Endothelial cell of umbilical vein (primary cell): ENCODE data around the gene TSPAN1. TPM values are rescaled to one million over a fixed set of nuclear protein-coding genes. Genes with fewer than 3 reads are reported as not detected.

Experiments
- BruUV-seq: library from RNA; stranded (reverse); fragments of 400-500 nt; replicated peaks from 2 replicates; lab custom pipeline; 2021; lab: Mats Ljungman, UMichigan
- CTCF ChIA-PET: fragments of 300-600, 350-600 bp; sonication (Branson Sonifier 250); formaldehyde crosslinking; loops from one replicate; lab custom pipeline; 2021; ENCODE audit warnings: antibody characterized with exemption, inconsistent platforms; lab: Charles Lee
- POLR2A ChIA-PET: fragments of 300-600, 350-600 bp; sonication (Branson Sonifier 250); formaldehyde crosslinking; loops from one replicate; lab custom pipeline; 2021; ENCODE audit warnings: antibody characterized with exemption, inconsistent platforms; lab: Charles Lee
- DNase-seq: peaks from one replicate; pipeline ENCODE4 v3.0.0-alpha.2; 2011; ENCODE audit warnings: low read depth, low spot score
- FAIRE-seq: peaks from 2 replicates; lab custom pipeline; 2011; peaks lifted over from hg19 to GRCh38; lab: Jason Lieb, UNC
- H2AFZ ChIP-seq: 2 replicates; pipeline ENCODE4 v1.6.0; 2012; ENCODE audit warnings: low read depth, low read length, control low read depth, inconsistent platforms
- H3K27ac ChIP-seq: 2 replicates; pipeline ENCODE4 v1.5.1; 2011; ENCODE audit warnings: low read depth, mild to moderate bottlenecking, control low read depth, low read length, moderate library complexity; ENCODE audit not compliant: insufficient read depth
- H3K27me3 ChIP-seq, 2 experiments: 2 replicates each; pipeline versions ENCODE4 v1.6.0 to v1.6.1; 2011; ENCODE audit warnings: low read length in 2 of 2, mixed read lengths in 1 of 2; ENCODE audit not compliant: control insufficient read depth in 2 of 2, insufficient read depth in 2 of 2
- H3K36me3 ChIP-seq, 2 experiments: 2 replicates in 1 of 2; 3 replicates in 1 of 2; pipeline ENCODE4 v1.5.1; 2011; ENCODE audit warnings: low read length in 2 of 2, mild to moderate bottlenecking in 1 of 2, moderate library complexity in 1 of 2; ENCODE audit not compliant: control insufficient read depth in 2 of 2, insufficient read depth in 2 of 2; ENCODE audit errors: extremely low read depth in 1 of 2
- H3K4me1 ChIP-seq: 3 replicates; pipeline ENCODE4 v1.5.1; 2011; ENCODE audit warnings: mild to moderate bottlenecking, low read length; ENCODE audit not compliant: control insufficient read depth, insufficient read depth; ENCODE audit errors: extremely low read depth
- H3K4me2 ChIP-seq: 2 replicates; pipeline ENCODE4 v1.6.1; 2011; ENCODE audit warnings: low read length, control low read depth, mixed read lengths; ENCODE audit not compliant: insufficient read depth
- H3K4me3 ChIP-seq, 3 experiments: fragments of 200-600 bp in 1 of 3; sonication (generic), shearing (Covaris generic) in 1 of 3; replicated peaks in 1 of 3; 2 replicates each; pipeline ENCODE4 v1.5.1; 2011 to 2016; ENCODE audit warnings: control low read depth in 3 of 3, low read length in 3 of 3, mild to moderate bottlenecking in 2 of 3, inconsistent platforms in 1 of 3, low read depth in 1 of 3, moderate library complexity in 1 of 3; ENCODE audit not compliant: insufficient read depth in 1 of 3
- H3K79me2 ChIP-seq: 2 replicates; pipeline ENCODE4 v1.6.0; 2012; ENCODE audit warnings: low read length, inconsistent platforms; ENCODE audit not compliant: control insufficient read depth, insufficient read depth
- H3K9ac ChIP-seq: replicated peaks from 2 replicates; pipeline ENCODE3; 2011; ENCODE audit warnings: low read length, control low read depth; ENCODE audit not compliant: insufficient read depth; ENCODE audit errors: extremely low read depth
- H3K9me1 ChIP-seq: replicated peaks from 3 replicates; pipeline ENCODE4 v1.6.0; 2011; ENCODE audit warnings: mild to moderate bottlenecking, low read length; ENCODE audit not compliant: control insufficient read depth, insufficient read depth; ENCODE audit errors: extremely low read depth
- H3K9me3 ChIP-seq: replicated peaks from 2 replicates; pipeline ENCODE4 v1.5.1; 2012; ENCODE audit warnings: low read length, inconsistent platforms; ENCODE audit not compliant: control insufficient read depth, insufficient read depth
- H4K20me1 ChIP-seq: replicated peaks from 2 replicates; pipeline ENCODE3; 2011; ENCODE audit warnings: mild to moderate bottlenecking, low read length; ENCODE audit not compliant: control insufficient read depth, insufficient read depth; ENCODE audit errors: extremely low read depth
- CTCF ChIP-seq, 2 donors: IDR thresholded peaks; 1 replicate in 1 of 2; 2 replicates in 1 of 2; pipeline ENCODE4 v1.5.1; 2011; ENCODE audit warnings: low read length in 2 of 2, mild to moderate bottlenecking in 2 of 2, moderate library complexity in 2 of 2, control low read depth in 1 of 2, inconsistent platforms in 1 of 2, low read depth in 1 of 2; ENCODE audit not compliant: insufficient read depth in 1 of 2; ENCODE audit errors: extremely low read depth in 1 of 2
- EZH2 ChIP-seq: IDR thresholded peaks from 2 replicates; pipeline ENCODE4 v1.6.1; 2012; ENCODE audit warnings: borderline replicate concordance, low read depth, mild to moderate bottlenecking, moderate library complexity, low read length, inconsistent platforms; ENCODE audit not compliant: severe bottlenecking
- FOS ChIP-seq: IDR thresholded peaks from 2 replicates; pipeline ENCODE4 v1.6.1; 2011; ENCODE audit warnings: mild to moderate bottlenecking, low read length, moderate library complexity, borderline replicate concordance; ENCODE audit not compliant: insufficient read depth
- GATA2 ChIP-seq: IDR thresholded peaks from 2 replicates; pipeline ENCODE4 v1.7.0; 2011; ENCODE audit warnings: low read depth, mild to moderate bottlenecking, moderate library complexity, mixed read lengths, low read length; ENCODE audit not compliant: insufficient read length, insufficient read depth
- JUN ChIP-seq: IDR thresholded peaks from 2 replicates; pipeline ENCODE4 v1.6.1; 2011; ENCODE audit warnings: borderline replicate concordance, low read depth; ENCODE audit not compliant: insufficient read length, insufficient read depth
- MAX ChIP-seq: IDR thresholded peaks from 2 replicates; pipeline ENCODE4 v1.6.1; 2011; ENCODE audit not compliant: insufficient read depth, insufficient read length
- MYC ChIP-seq: IDR thresholded peaks from one replicate; pipeline ENCODE4 v1.6.1; 2011; ENCODE audit warnings: mild to moderate bottlenecking, low read depth, low read length
- POLR2A ChIP-seq: IDR thresholded peaks from 2 replicates; pipeline ENCODE4 v1.6.1; 2012; ENCODE audit warnings: low read depth, mild to moderate bottlenecking, control low read depth, low read length
- POLR2AphosphoS5 ChIP-seq: IDR thresholded peaks from 2 replicates; pipeline ENCODE4 v1.6.1; 2012; ENCODE audit warnings: low read depth, mild to moderate bottlenecking, control low read depth, low read length, moderate library complexity; ENCODE audit not compliant: insufficient read depth
- dilution Hi-C: fragments of 300-500 bp; cut with MboI; formaldehyde crosslinking; loops from one replicate; pipeline ENCODE4 v1.15.0; 2019; ENCODE audit warnings: low sequenced_read_pairs; ENCODE audit not compliant: extremely low pct_ligation_motif_present
- intact Hi-C: fragments of 100-400 bp; cut with micrococcal nuclease; formaldehyde crosslinking; loops from one replicate; pipeline ENCODE4 v1.10.0; 2022
- polyA plus RNA-seq, 4 experiments: library from polyadenylated mRNA; depleted of rRNA in 3 of 4; stranded (reverse) in 3 of 4; unstranded in 1 of 4; fragments of >200 nt; gene quantifications; 2 replicates each; pipeline versions ENCODE4 v1.2.1 to v1.2.3, GENCODE V29; 2011 to 2012; ENCODE audit warnings: missing spikeins in 1 of 4
- total RNA-seq: library from RNA; stranded (reverse); gene quantifications from 2 replicates; pipeline ENCODE4 v1.2.3, GENCODE V29; 2021

TSPAN1 gene
- total and polyA plus RNA-seq, 2 donors (not counting 3 experiments of a cell fraction or from before 2014, with no cell fraction given): 0.65 to 0.88 TPM

- FAIRE-seq (no peak), DNase-seq (no peak)
- Histone ChIP-seq H3K9me3 (no peaks in the 10 kb centered on the region), H3K9me1 (no peaks in the 10 kb centered on the region), H3K36me3 (no peaks in the 10 kb centered on the region), H3K4me2 (no peak overlapping the region), H3K4me3 (no peak overlapping the region), H3K4me1 (peaks cover 11% of the 10 kb centered on the region), H3K27me3 (peaks cover 0 to 15% of the 10 kb centered on the region in 2 experiments), H4K20me1 (no peaks in the 10 kb centered on the region), H3K27ac (no peak overlapping the region), H3K9ac (no peak overlapping the region), H2AFZ (no peak overlapping the region), H3K79me2 (no peaks in the 10 kb centered on the region)
- intact Hi-C loops (no loop called here), dilution Hi-C loops (no loop called here)
- BruUV-seq: no TSS peak
- POLR2A ChIA-PET: interaction anchor here (0.6 kb wide), 1 partner anchor 22 kb away, joined by 7 read pairs; no protein-coding TSS in a partner anchor
- TF ChIP-seq MAX: no peak
- TF ChIP-seq EZH2: no peak
- no peak for TF ChIP-seq MYC
- TF ChIP-seq GATA2: no peak
- no peak for TF ChIP-seq CTCF (IDR thresholded peaks at IDR 0.05; ENCODE audit: extremely low read depth in 1 of 2, insufficient read depth in 1 of 2, low read depth in 1 of 2, low read length in 2 of 2)
- TF ChIP-seq POLR2A: no peak
- TF ChIP-seq POLR2AphosphoS5: no peak
- TF ChIP-seq FOS: no peak
- no peak for TF ChIP-seq JUN
- CTCF ChIA-PET: interaction anchor here (1.2 to 2.8 kb wide), 5 partner anchors 9 to 129 kb away, joined by 3 to 8 read pairs (median 4); no protein-coding TSS in a partner anchor
Measured at GRCh38 chr1:46168477-46168876, 6.4 kb upstream of the TSPAN1 start.
